Common myeloid progenitor, CD34-positive (primary cell): ENCODE results near the gene HSPB8.

Experiments
- CTCF ChIA-PET: fragments of 350-600 bp; sonication (Branson Sonifier 250); formaldehyde crosslinking; loops from one replicate; lab custom pipeline; 2021; ENCODE audit warnings: antibody characterized with exemption; lab: Charles Lee
- POLR2A ChIA-PET: fragments of 350-600 bp; sonication (Branson Sonifier 250); formaldehyde crosslinking; loops from one replicate; lab custom pipeline; 2021; ENCODE audit warnings: antibody characterized with exemption; lab: Charles Lee
- DNase-seq, 3 donors: peaks; one replicate each; pipeline versions ENCODE4 v3.0.0 to v3.0.0-alpha.2; 2013
- H3K27ac ChIP-seq, 2 experiments: 1 replicate in 1 of 2; 2 replicates in 1 of 2; pipeline ENCODE4 v1.7.0; 2013; ENCODE audit warnings: inconsistent platforms in 2 of 2, low read length in 2 of 2, mild to moderate bottlenecking in 2 of 2, low read depth in 1 of 2, moderate library complexity in 1 of 2; ENCODE audit not compliant: severe bottlenecking in 2 of 2, insufficient read depth in 1 of 2, poor library complexity in 1 of 2
- H3K27me3 ChIP-seq, 5 experiments: replicated peaks in 2 of 5; 1 replicate in 3 of 5; 2 replicates in 2 of 5; pipeline versions ENCODE4 v1.6.1 to v1.7.0; 2013; ENCODE audit warnings: low read length in 4 of 5, mild to moderate bottlenecking in 2 of 5, moderate library complexity in 2 of 5, inconsistent platforms in 1 of 5; ENCODE audit not compliant: insufficient read depth in 5 of 5, control insufficient read depth in 4 of 5
- H3K36me3 ChIP-seq, 4 experiments: 1 replicate in 2 of 4; 2 replicates in 2 of 4; pipeline versions ENCODE4 v1.6.1 to v1.7.0; 2013; ENCODE audit warnings: low read length in 3 of 4, control low read depth in 1 of 4, mild to moderate bottlenecking in 1 of 4; ENCODE audit not compliant: control insufficient read depth in 4 of 4, insufficient read depth in 4 of 4
- H3K4me1 ChIP-seq, 4 experiments: 1 replicate in 3 of 4; 2 replicates in 1 of 4; pipeline versions ENCODE4 v1.6.1 to v1.7.1; 2013; ENCODE audit warnings: low read length in 3 of 4, mild to moderate bottlenecking in 3 of 4, control low read depth in 1 of 4, inconsistent platforms in 1 of 4, moderate library complexity in 1 of 4; ENCODE audit not compliant: control insufficient read depth in 4 of 4, insufficient read depth in 4 of 4; ENCODE audit errors: control extremely low read depth in 1 of 4
- H3K4me3 ChIP-seq, 7 experiments: 1 replicate in 4 of 7; 2 replicates in 3 of 7; pipeline versions ENCODE4 v1.5.1 to v1.7.0; 2013; ENCODE audit warnings: mild to moderate bottlenecking in 7 of 7, low read length in 6 of 7, moderate library complexity in 6 of 7, inconsistent platforms in 2 of 7, low read depth in 2 of 7, control low read depth in 1 of 7; ENCODE audit not compliant: insufficient read depth in 4 of 7, control insufficient read depth in 1 of 7; ENCODE audit errors: extremely low read depth in 1 of 7
- H3K9me3 ChIP-seq, 5 experiments: 1 replicate in 4 of 5; 2 replicates in 1 of 5; pipeline versions ENCODE4 v1.6.1 to v1.7.1; 2013; ENCODE audit warnings: low read length in 4 of 5, mild to moderate bottlenecking in 2 of 5, inconsistent platforms in 1 of 5, low read depth in 1 of 5, moderate library complexity in 1 of 5; ENCODE audit not compliant: control insufficient read depth in 4 of 5, insufficient read depth in 2 of 5; ENCODE audit errors: control extremely low read depth in 1 of 5
- WGBS: methylation state at CpG from one replicate; pipeline ENCODE4 v1.1.5; 2013; ENCODE audit not compliant: insufficient coverage; 5-methylcytosine and 5-hydroxymethylcytosine counted together

HSPB8 gene

DNA sequence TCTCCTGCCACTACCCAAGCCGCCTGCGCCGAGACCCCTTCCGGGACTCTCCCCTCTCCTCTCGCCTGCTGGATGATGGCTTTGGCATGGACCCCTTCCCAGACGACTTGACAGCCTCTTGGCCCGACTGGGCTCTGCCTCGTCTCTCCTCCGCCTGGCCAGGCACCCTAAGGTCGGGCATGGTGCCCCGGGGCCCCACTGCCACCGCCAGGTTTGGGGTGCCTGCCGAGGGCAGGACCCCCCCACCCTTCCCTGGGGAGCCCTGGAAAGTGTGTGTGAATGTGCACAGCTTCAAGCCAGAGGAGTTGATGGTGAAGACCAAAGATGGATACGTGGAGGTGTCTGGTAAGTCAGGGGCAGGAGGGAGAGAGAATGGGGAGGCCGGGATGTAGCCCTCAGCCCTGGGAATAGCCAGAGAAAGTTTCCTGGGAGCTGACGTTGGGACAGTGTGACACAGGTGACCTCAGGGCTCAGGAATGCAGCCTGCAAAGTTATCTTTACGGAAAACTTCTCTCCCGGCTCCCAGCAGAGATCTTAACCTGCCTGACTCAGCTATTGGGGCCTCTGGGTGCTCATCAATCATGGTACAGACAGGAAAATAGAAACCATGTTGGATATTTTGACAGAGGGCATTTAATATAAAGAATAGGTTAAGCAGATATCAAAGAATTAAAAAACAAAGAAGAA, 747 bp downstream of the HSPB8 start:
- 74% methylated on average over 16 of the region's 18 CpGs for WGBS
- no peaks in the 10 kb centered on the region for H3K4me1 ChIP-seq
- H3K9me3 ChIP-seq = no peaks in the 10 kb centered on the region
- no peak overlapping the region for H3K4me3 ChIP-seq
- no peaks in the 10 kb centered on the region for H3K36me3 ChIP-seq
- DNase-seq = no peak
- H3K27ac ChIP-seq = no peak overlapping the region
- ChIA-PET POLR2A (no interaction called here), CTCF (no interaction called here)
- H3K27me3 ChIP-seq = peaks cover 9 to 53% (median 10%) of the 10 kb centered on the region in 5 experiments

DNA sequence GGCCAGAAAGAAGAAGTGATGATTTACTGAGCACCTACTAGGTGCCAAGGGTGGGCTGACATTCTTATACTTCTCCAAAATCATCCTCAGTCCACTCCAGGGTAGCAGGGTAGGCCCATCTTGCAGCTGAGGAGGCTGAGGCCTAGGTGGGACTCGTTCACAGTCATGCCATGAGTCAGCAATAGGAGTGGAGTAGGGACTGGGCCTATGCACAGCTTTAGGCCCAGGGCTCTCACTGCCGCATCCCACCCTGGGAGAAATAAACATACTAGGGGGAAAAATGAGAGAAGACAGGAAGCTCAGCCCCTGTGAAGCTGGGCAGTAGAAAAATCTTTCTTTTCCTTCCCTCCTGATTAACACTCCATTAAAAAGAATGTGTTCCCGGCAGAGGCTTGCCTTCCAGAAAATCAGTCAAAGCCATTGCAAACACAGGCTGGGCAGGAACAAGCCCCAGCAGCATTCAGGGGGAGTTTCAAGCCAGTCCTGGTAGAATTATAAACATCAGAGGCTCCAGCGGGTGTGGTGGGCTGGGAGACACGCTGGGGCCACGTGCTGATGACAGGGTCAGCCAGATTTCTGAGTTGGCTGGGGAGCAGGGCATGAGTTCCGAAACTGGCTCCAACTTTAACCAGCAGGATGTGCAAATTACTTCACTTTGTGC, 1.8 kb downstream of the HSPB8 start:
- Histone ChIP-seq H3K27ac (no peak overlapping the region), H3K36me3 (no peaks in the 10 kb centered on the region), H3K4me1 (no peaks in the 10 kb centered on the region), H3K27me3 (peaks cover 9 to 46% (median 10%) of the 10 kb centered on the region in 5 experiments), H3K4me3 (no peak overlapping the region), H3K9me3 (no peaks in the 10 kb centered on the region)
- 54% methylated on average over 6 of the region's 7 CpGs for WGBS
- POLR2A ChIA-PET = no interaction called here
- CTCF ChIA-PET = no interaction called here
- DNase-seq = no peak

GRCh38 chr12:119181202-119181601, 2.5 kb downstream of the HSPB8 start:
- H3K27me3 ChIP-seq = peaks cover 9 to 41% (median 10%) of the 10 kb centered on the region in 5 experiments
- POLR2A ChIA-PET = no interaction called here
- H3K27ac ChIP-seq = no peak overlapping the region
- H3K4me3 ChIP-seq = no peak overlapping the region
- H3K36me3 ChIP-seq = no peaks in the 10 kb centered on the region
- 100% methylated on average over 2 of the region's 2 CpGs for WGBS
- no peaks in the 10 kb centered on the region for H3K4me1 ChIP-seq
- no peaks in the 10 kb centered on the region for H3K9me3 ChIP-seq
- CTCF ChIA-PET = no interaction called here
- DNase-seq = no peak

DNA sequence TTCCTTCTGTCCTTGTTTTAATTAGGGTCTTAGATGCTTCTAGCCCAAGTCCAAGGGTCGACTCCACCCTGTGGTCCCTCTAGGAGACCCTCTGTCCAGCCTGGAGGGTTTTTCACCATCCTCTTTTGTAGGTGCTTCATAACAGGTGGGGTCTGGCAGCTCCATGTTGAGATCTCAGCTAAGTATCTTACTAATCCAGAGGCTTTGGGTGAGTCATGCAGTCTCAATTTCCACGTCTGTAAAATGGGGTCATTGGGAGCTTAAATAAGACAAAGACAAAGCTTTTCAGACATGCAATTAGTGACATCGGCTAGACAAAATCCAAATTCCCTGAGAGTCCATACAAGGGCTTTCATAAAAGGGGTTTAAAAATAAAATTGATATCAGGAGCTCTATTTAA, 3.2 kb downstream of the HSPB8 start:
- DNase-seq = no peak
- H3K4me3 ChIP-seq = no peak overlapping the region
- 80% methylated on average over 2 of the region's 3 CpGs for WGBS
- no peaks in the 10 kb centered on the region for H3K36me3 ChIP-seq
- H3K27me3 ChIP-seq = peaks cover 8 to 34% (median 10%) of the 10 kb centered on the region in 5 experiments
- CTCF ChIA-PET = no interaction called here
- no peaks in the 10 kb centered on the region for H3K9me3 ChIP-seq
- no peaks in the 10 kb centered on the region for H3K4me1 ChIP-seq
- POLR2A ChIA-PET = no interaction called here
- no peak overlapping the region for H3K27ac ChIP-seq

DNA sequence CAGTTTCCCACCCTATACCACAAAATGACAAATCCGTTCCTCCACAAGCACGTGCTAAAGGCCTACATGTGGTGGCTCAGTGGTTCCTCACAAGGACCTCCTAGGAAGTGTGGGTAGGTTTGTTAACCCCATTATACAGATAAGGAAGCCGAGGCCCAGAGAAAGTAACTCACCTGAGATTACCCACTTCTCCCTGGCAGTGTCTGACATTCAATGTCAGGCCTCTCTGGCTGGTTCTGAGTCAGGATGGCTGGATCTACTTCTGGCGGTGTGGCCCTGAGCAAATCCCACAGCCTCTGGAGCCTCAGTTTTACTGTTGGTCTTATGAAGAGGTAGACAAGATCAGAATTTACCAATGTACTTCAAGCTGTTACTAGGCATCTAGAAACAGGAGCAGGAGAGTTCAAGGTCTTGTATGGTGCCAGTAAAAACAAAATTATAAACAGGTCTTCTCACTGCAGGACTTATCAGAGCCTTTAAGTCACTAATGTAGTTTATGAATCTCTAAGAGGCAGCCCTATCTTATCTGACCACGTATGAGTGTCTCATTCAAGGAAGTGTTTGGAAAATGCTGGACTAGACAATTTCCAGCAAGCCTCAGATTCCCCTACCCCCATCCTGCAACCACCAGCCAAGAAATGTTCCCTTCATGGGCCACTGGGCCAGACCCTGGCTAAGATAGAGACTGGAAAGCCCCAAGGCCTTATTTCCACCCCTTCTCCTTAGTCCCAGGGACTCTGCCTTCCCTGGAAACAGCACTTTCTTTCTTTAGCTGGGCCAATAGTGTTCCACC, 4.2 kb downstream of the HSPB8 start:
- H3K27ac ChIP-seq = no peak overlapping the region
- no peaks in the 10 kb centered on the region for H3K9me3 ChIP-seq
- H3K4me1 ChIP-seq = no peaks in the 10 kb centered on the region
- CTCF ChIA-PET = no interaction called here
- no peaks in the 10 kb centered on the region for H3K36me3 ChIP-seq
- peaks cover 7 to 27% (median 9%) of the 10 kb centered on the region in 5 experiments for H3K27me3 ChIP-seq
- no peak overlapping the region for H3K4me3 ChIP-seq
- no peak for DNase-seq
- 100% methylated on average over 2 of the region's 5 CpGs for WGBS
- POLR2A ChIA-PET = no interaction called here

- H3K36me3 ChIP-seq = no peaks in the 10 kb centered on the region
- no peak for DNase-seq
- no peak overlapping the region for H3K4me3 ChIP-seq
- peaks cover 4 to 15% (median 7%) of the 10 kb centered on the region in 5 experiments for H3K27me3 ChIP-seq
- no peak overlapping the region for H3K27ac ChIP-seq
- ChIA-PET POLR2A (no interaction called here), CTCF (no interaction called here)
- peaks cover 0 to 6% (median 0%) of the 10 kb centered on the region in 4 experiments for H3K4me1 ChIP-seq
- H3K9me3 ChIP-seq = no peaks in the 10 kb centered on the region
- WGBS = 98% methylated on average over 7 of the region's 9 CpGs
Observed at GRCh38 chr12:119183942-119184695, 5.4 kb downstream of the HSPB8 start.
